GM21528 (cell line): Measurements from ENCODE around the gene ENOX1.
"Not testable (repeated sequence)": the region's sequence is repeated elsewhere in the genome, so short reads cannot be mapped to it uniquely, and the experiment has no call there.

ENCODE experiments used
- ATAC-seq: cut with Tn5 transposase; IDR thresholded peaks from one replicate; pipeline ENCODE4 v1.9.1; 2021; ENCODE audit warnings: mild to moderate bottlenecking, moderate library complexity; ENCODE audit not compliant: unreplicated experiment, low FRiP score

Gene ENOX1

GRCh38 chr13:43786766-43787517 is at the start of gene ENOX1:
TSS of gene ENOX1 (minus strand) at chr13:43786972.
- no peak for ATAC-seq

DNA sequence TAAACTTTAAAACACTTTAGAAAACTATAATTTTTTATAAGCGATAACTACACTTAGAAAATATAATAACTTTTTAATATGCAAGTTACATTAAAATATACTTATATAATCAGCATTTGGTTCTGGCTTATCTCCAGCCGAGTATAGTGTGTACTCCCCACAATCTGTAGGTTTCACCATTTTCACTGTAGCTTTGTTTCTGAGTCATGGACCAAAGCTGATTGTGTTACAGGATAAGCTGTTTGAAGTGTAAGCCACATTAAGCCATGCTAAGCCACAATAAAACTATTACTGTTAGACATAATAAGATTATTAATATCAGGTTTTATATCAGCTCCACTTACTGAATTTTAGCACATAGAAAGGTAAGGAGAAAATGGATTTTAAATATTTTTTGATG is 48.9 kb upstream of the ENOX1 start:
- ATAC-seq, result no peak

DNA sequence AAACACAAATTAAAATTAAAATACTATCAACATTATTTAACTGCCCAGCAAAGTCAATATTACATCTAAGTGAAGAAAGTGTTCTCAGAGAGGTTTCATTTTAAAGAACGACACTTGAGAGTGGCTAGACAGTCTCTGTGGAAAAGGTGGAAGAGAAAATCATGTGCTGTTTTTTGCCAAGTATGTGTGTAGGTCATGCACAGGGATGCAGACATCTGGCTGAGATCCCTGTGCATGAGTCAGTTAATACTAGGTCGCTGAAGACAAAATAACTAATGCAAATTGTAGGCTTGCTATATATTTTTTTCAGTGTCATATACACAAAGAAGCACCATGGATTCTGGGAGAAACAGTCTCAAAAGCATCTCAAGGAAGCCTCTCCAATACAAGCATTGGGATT is 44.3 kb upstream of the ENOX1 start:
- no peak for ATAC-seq

DNA sequence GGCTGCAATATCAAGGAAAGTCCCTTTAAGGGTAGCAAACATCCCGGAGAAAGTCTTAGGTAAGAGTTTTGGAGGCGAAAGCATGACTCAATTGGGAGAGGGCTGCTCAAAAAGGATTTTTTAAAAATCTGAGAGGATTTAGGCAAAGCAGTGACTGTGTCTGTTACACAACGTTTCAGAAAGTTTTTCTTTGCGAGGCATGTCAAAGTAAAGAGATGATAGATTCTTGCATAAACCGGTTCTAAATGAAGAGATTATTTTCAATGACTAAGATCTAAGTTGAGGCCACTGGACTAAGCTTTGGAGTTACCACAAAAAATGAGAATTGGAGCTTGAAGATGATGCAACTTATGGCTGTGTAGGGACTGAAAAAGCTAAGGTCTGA is 43.7 kb upstream of the ENOX1 start:
- no peak for ATAC-seq

DNA sequence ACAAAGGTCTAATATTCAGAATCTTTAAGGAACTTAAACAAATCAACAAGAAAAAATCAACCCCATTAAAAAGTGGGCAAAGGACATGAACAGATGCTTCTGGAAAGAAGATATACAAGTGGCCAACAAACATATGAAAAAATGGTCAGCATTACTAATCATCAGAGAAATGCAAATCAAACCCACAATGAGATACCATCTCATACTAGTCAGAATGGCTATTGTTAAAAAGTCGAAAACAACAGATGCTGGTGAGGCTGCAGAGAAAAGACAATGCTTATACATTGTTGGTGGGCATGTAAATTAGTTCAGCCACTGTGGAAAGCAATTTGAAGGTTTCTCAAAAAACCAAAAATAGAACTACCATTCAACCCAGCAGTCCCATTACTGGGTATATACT is 37.9 kb upstream of the ENOX1 start:
- not testable (repeated sequence) for ATAC-seq

GRCh38 chr13:43822969-43823368 is 36.2 kb upstream of the ENOX1 start:
- ATAC-seq, result no peak

GRCh38 chr13:43816401-43816889 is 29.7 kb upstream of the ENOX1 start:
- no peak for ATAC-seq

DNA sequence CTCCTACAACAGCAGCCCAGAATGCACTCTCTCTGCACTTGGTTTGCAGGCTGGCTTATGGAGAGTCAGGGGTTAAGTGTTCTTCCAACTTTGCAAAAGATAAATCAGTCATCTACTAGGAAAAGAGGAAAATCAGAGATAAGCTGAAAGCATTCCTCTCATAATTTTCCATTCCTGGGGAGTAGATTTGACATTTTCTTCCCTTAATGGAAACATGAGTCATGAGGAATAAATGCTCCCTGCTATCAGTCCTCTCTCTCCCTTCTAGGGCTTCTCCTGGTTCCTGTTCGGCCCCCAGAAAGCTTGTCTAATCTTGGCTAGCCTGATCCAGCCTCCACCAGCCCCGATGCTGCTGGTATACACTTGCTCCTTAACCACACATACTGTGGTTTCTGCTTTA is 28.4 kb upstream of the ENOX1 start:
- no peak for ATAC-seq

DNA sequence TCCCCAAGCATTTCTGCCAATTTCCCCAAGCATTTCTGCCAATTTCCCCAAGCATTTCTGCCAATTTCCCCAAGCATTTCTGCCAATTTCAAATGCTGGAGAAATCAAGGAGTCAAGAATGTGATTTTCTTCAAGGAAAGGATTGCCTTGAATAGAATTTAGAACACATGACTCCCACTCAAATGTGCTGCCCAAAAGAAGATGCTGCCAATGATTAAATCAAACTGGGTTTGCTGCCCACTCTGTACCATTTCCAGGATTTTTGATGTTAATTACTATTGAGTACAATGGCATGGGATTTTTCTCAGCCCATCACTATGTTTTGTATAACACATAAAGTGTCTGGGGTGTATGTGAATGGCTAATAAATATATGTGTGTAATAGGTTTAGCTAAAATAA is 21.9 kb upstream of the ENOX1 start:
- no peak for ATAC-seq

DNA sequence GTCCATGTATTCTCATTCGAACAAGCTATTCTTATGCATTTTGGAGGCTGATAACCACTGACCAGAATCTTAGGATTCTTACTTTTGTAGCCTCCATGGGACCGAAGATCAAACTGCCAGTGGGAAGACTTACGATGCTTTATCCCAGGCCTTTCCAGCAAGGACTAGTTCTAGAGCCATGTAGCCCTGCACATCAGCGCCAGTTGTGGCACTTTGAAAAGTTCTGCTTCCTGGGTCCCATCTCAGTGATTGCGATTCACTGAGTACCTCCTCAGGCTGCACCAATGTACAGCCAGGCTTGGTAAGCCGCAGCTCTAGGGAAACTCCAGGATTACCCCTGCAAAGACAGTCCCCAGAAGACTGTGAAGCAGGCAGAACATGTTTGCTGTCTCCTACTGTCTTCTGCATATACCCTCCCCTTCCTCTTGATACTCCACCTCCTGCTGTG is 18.9 kb upstream of the ENOX1 start:
- no peak for ATAC-seq

DNA sequence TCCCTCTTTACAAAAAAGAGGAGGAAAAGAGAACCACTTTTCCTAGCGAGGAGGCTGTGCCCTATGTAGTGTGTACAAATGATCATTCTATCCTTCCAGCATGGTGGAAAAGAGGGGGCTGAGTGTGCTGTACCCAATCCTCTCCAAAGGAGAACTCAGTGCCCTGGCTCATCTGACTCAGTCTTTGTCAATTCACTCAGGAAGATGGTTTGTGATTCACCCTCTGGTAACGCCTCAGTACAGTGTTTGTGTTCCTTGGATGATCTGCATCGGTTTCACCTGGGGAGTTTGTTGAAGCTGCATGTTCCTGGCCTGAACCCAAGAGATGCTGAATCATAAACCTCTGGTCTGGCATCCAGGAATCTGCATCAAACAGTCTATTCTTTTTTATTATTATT is 18.3 kb upstream of the ENOX1 start:
- no peak for ATAC-seq

DNA sequence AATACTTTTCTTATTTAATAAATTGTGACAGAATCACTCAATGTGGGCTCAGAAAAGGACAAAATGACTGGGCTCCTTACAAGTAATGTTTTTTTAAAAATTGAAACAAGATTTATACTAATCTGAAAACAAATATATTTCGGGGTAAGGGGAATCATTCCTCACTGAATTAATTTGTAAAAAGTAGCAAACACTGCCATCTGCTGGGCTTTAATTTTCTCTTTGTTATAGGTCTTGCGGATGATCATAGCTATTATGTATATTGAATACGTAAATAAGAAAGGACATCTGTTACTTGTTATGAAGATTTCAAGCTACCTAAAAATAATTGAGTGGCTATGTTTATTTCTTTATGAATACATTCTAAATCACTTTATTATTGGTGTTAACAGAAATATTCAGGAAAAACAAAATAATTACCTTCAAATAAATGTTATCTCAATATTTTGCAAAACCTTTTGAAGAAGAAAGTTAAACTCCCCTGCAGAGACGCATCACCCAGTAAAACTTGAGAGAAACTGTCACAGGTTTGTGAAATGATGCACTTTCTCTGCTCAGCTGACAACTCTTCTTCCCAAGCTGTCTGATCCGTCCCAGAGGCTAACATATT is 17.8 kb upstream of the ENOX1 start:
- ATAC-seq, result no peak

GRCh38 chr13:43802511-43802910 is 15.7 kb upstream of the ENOX1 start:
- no peak for ATAC-seq

DNA sequence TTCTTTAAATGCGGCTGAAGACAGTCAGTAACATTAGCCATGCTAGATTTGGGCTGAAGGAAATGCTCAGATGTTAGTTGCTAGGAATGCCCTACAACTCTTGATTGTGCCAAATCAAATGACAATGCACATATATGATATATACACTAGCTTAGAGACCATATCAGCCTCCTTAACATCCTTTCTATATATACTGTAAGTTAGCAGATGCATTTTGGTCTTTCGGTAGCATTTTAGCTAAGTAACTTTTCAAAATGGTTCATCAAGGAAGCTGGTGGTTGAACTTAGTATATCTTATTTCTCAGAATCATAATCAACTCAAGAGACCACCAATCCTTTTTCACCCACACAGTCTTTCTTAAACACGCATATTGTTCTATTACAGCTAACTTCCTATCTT is 14.1 kb upstream of the ENOX1 start:
- ATAC-seq, result no peak

- no peak for ATAC-seq
Measured at GRCh38 chr13:43799191-43799590, 12.4 kb upstream of the ENOX1 start.

DNA sequence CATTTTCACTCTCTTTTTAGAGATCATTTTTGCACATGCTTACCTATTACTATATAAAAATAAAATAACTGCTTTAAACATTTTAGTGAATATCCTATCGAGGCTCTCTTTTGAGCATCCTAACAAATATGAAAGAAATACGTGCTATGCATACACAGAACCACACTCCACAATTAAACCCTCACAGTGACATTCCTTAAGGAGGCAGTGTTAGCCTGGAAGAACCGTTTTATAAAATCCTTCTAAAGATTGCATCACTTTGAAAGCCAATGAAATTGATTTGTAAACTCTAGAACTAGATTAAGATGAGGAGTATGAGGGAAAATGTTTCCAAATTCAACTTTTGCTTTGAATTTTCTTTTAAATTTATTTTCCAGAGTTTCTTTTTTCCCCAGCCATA is 11.1 kb upstream of the ENOX1 start:
- no peak for ATAC-seq

GRCh38 chr13:43797159-43797558 is 10.4 kb upstream of the ENOX1 start:
- ATAC-seq, result no peak

DNA sequence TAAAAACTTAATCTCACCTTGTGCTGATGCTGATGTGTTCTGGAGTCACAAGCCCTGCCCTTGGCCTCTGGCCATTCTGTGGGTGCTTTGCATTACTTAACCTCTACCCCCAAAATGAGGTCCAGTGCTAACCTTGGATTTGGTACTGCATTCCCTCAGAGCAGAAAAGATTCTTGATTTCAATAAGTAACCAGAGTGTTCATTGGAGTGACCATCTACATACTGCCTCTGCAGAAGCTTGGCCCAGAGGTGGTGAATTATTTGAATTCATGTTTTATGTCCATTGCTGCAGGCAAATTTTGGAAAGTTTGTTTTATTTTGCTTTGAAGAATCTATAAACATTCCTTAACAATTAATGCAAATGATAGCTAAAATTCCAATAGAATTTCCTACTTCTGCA is 7.6 kb upstream of the ENOX1 start:
- ATAC-seq, result no peak

GRCh38 chr13:43792076-43792881 is 5.5 kb upstream of the ENOX1 start:
- no peak for ATAC-seq

GRCh38 chr13:43787997-43788396 is 1.2 kb upstream of the ENOX1 start:
- no peak for ATAC-seq

- ATAC-seq, result no peak
Measured at GRCh38 chr13:43787518-43787891, 733 bp upstream of the ENOX1 start.

- ATAC-seq, result no peak
Measured at GRCh38 chr13:43786472-43786765, 353 bp downstream of the ENOX1 start.
